ENCODE results near the gene SOX13. TPM values are rescaled to one million over a fixed set of nuclear protein-coding genes. Genes with fewer than 3 reads are reported as not detected.

Gene SOX13
- total RNA-seq, 1 experiment from 2014 or later = 81.9 TPM

GRCh38 chr1:204102029-204102611 lies 29.2 kb downstream of the SOX13 start:
- ChIA-PET CTCF (interaction anchor here (1.1 to 1.2 kb wide), 2 partner anchors 22 to 28 kb away, joined by 3 read pairs; no protein-coding TSS in a partner anchor), POLR2A (ENCODE audit: unreplicated experiment) (no interaction called here)
- Histone ChIP-seq H3K9me2 (replicated peaks; ENCODE audit: low read length) (no peaks in the 10 kb centered on the region), H3K27ac (ENCODE audit: low read length) (peak overlapping the region; percentile 97), H3K27me3 (ENCODE audit: low read length) (no peaks in the 10 kb centered on the region), H4K20me1 (ENCODE audit: low read length) (no peaks in the 10 kb centered on the region), H3K4me2 (ENCODE audit: low read length) (peak overlapping the region; percentile 73), H3K4me3 (ENCODE audit: low read length) (no peak overlapping the region), H3K9me3 (ENCODE audit: low read length) (no peaks in the 10 kb centered on the region), H3K4me1 (ENCODE audit: insufficient read depth, low read length) (peaks cover 59% of the 10 kb centered on the region), H3K79me2 (ENCODE audit: low read length) (peaks cover 89% of the 10 kb centered on the region), H3F3A (ENCODE audit: low read length, unreplicated experiment) (peaks cover 16% of the 10 kb centered on the region), H2AFZ (ENCODE audit: low read length) (no peak overlapping the region), H3K9ac (ENCODE audit: low read length) (peak overlapping the region; percentile 82), H3K36me3 (ENCODE audit: low read depth, low read length) (no peaks in the 10 kb centered on the region)
- intact Hi-C loops (cut with micrococcal nuclease) = loop anchor here (2.0 kb wide), 1 partner anchor 27 kb away; no protein-coding TSS in a partner anchor
- no TSS peak for BruUV-seq (replicated peaks)
- TF ChIP-seq, protein P1, sequence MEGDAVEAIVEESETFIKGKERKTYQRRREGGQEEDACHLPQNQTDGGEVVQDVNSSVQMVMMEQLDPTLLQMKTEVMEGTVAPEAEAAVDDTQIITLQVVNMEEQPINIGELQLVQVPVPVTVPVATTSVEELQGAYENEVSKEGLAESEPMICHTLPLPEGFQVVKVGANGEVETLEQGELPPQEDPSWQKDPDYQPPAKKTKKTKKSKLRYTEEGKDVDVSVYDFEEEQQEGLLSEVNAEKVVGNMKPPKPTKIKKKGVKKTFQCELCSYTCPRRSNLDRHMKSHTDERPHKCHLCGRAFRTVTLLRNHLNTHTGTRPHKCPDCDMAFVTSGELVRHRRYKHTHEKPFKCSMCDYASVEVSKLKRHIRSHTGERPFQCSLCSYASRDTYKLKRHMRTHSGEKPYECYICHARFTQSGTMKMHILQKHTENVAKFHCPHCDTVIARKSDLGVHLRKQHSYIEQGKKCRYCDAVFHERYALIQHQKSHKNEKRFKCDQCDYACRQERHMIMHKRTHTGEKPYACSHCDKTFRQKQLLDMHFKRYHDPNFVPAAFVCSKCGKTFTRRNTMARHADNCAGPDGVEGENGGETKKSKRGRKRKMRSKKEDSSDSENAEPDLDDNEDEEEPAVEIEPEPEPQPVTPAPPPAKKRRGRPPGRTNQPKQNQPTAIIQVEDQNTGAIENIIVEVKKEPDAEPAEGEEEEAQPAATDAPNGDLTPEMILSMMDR (conservative IDR thresholded peaks at IDR 0.05; ENCODE audit: low read depth, low read length) = no peak
- TF ChIP-seq EZH2 (IDR thresholded peaks at IDR 0.05; ENCODE audit: low read length, unreplicated experiment) = no peak
- no peak for TF ChIP-seq EZH2phosphoT487 (IDR thresholded peaks at IDR 0.05; ENCODE audit: borderline replicate concordance, low read length)
- no peak for ATAC-seq
- DNase-seq = no peak

- H4K20me1 ChIP-seq (ENCODE audit: low read length) = no peaks in the 10 kb centered on the region
- H3K9ac ChIP-seq (ENCODE audit: low read length) = peak overlapping the region; percentile 82
- H3K27me3 ChIP-seq (ENCODE audit: low read length) = no peaks in the 10 kb centered on the region
- H3K27ac ChIP-seq (ENCODE audit: low read length) = peak overlapping the region; percentile 97
- ATAC-seq (peak; percentile 52), DNase-seq (peak; percentile 98)
- H3K36me3 ChIP-seq (ENCODE audit: low read depth, low read length) = no peaks in the 10 kb centered on the region
- no peaks in the 10 kb centered on the region for H3K9me3 ChIP-seq (ENCODE audit: low read length)
- H3K4me3 ChIP-seq (ENCODE audit: low read length) = peak overlapping the region; percentile 38; the same call in 1 of the 2 replicates
- CTCF ChIA-PET = interaction anchor here (1.1 to 1.2 kb wide), 2 partner anchors 23 to 29 kb away, joined by 3 read pairs; no protein-coding TSS in a partner anchor
- peak overlapping the region; percentile 73 for H3K4me2 ChIP-seq (ENCODE audit: low read length)
- intact Hi-C loops (cut with micrococcal nuclease) = loop anchor here (2.0 kb wide), 1 partner anchor 28 kb away; no protein-coding TSS in a partner anchor
- TF ChIP-seq EZH2phosphoT487 (IDR thresholded peaks at IDR 0.05; ENCODE audit: borderline replicate concordance, low read length) (no peak), EZH2 (IDR thresholded peaks at IDR 0.05; ENCODE audit: low read length, unreplicated experiment) (no peak)
- TF ChIP-seq, protein P1 (conservative IDR thresholded peaks at IDR 0.05; ENCODE audit: low read depth, low read length) = no peak
- no peaks in the 10 kb centered on the region for H3K9me2 ChIP-seq (replicated peaks; ENCODE audit: low read length)
- H3K4me1 ChIP-seq (ENCODE audit: insufficient read depth, low read length) = peaks cover 58% of the 10 kb centered on the region
- BruUV-seq (replicated peaks) = no TSS peak
- H3F3A ChIP-seq (ENCODE audit: low read length, unreplicated experiment) = peaks cover 16% of the 10 kb centered on the region
- H2AFZ ChIP-seq (ENCODE audit: low read length) = no peak overlapping the region
- POLR2A ChIA-PET (ENCODE audit: unreplicated experiment) = no interaction called here
- H3K79me2 ChIP-seq (ENCODE audit: low read length) = peaks cover 90% of the 10 kb centered on the region
Observed at GRCh38 chr1:204102739-204103430, 30.0 kb downstream of the SOX13 start.

Data from PC-3 (cell line).